GM21529 (cell line): ENCODE measurements around the gene ABHD6.
"Not testable (repeated sequence)": the region's sequence is repeated elsewhere in the genome, so short reads cannot be mapped to it uniquely, and the experiment has no call there.

Experiments used
- ATAC-seq: cut with Tn5 transposase; IDR thresholded peaks from one replicate; pipeline ENCODE4 v1.9.1; 2021; ENCODE audit not compliant: unreplicated experiment

ABHD6 gene

DNA sequence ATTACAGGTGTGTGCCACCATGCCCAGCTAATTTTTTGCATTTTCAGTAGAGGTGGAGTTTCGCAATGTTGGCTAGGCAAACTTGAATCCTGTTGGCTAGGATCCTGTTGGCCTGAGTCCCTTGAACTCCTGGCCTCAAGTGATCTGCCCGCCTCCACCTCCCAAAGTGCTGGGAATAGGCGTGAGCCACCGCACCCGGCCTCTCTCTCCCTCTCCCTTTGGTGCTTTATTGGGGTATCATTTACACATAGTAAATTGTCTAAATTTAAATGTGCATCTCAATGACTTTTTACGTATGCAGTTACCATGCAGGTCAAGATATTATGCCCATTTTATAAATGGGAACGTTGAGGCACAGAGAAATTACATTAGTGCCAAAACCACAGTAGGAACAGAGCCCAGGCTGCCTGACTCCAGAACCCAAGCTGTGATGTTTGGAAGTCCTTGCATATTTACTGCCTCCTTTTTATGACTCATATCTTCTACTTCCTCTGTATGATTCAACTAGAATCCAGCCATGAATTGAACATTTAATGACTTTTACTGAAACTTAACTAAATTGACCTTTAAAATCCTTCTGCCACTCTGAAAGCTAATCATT is 34.4 kb downstream of the ABHD6 start:
- ATAC-seq = no peak

DNA sequence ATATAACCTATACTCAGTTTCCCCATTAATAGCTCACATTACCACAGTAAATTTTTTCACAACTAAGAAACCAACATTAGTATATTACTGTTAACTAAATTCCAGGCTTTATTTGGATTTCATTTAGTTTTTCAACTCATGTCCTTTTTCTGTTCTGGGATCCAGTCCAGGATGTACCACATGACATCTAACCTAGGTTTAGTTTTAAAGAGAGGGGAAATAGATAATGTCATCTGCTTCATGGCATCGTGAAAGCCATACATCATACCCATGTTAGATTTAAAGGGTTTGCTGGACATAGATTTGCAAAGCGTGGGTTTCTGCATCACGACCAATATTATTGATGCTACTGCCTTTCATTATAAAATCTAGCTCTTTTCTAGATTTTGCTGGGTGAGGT is 35.3 kb downstream of the ABHD6 start:
- ATAC-seq = no peak

DNA sequence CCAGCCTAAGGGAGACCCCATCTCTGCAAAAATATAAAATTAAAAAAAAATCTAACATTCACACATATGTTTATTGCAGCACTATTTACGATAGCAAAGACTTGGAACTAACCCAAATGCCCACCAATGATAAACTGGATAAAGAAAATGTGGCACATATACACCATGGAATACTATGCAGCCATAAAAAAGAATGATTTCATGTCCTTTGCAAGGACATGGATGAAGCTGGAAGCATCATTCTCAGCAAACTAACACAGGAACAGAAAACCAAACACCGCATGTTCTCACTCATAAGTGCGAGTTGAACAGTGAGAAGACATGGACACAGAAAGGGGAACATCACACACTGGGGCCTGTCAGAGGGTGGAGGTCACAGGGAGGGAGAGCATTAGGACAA is 35.8 kb downstream of the ABHD6 start:
- not testable (repeated sequence) for ATAC-seq

DNA sequence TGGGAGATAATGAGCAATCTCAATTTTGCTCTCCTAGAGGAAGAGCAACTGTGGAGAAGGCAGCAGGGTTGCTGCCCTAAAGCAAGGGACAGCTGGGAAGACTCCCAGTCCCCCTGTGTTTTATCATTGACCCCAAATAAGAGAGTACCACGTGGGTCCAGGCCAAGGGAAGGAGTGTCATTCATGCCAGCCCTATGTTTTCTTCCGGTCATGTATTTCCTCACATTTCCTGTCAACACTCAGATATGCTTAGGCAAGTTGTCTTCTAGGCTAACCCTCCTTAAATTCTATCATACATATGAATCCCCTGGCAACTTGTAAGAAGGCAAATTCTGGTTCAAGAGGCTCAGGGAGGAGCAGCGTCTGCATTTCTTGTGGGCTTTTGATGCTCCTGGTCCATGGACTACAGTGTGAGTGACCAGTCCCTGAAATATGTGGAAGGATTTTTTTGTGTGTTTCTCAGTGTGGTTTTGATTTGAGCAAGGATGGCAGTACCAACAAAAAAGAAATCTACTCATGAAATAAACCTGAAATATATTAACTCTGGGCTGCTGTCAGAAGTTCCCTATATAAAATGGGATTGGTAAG is 36.5 kb downstream of the ABHD6 start:
- no peak for ATAC-seq

DNA sequence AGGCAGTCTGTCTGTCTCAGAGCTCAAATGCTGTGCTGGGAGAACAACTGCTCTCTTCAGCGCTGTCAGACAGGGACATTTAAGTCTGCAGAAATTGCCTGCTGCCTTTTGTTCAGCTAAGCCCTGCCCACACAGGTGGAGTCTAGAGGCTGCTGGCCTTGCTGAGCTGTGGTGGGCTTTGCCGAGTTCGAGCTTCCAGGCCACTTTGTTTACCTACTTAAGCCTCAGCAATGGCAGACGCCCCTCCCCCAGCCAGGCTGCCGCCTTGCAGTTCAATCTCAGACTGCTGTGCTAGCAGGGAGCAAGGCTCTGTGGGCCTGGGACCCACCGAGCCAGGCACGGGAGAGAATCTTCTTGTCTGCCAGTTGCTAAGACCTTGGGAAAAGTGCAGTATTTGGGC is 43.5 kb downstream of the ABHD6 start:
- no peak for ATAC-seq

DNA sequence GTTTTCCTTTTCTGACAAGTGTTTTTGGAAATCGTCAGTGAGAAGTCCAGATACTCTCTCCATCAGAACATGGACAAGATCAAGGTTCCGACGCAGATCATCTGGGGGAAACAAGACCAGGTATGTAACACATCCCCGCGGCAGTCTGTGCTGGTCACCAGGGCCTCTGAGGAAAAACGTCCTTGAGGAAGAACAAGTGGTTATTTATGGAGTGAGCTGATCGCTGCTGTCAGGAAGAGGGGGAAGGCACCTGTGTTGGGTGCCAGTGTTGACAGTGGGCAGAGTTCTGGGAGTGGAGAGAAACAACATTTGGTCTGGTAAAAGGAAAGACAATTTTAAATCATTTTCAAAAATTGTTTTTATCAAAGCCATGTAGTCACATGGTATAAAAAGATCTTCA is 47.7 kb downstream of the ABHD6 start:
- no peak for ATAC-seq

DNA sequence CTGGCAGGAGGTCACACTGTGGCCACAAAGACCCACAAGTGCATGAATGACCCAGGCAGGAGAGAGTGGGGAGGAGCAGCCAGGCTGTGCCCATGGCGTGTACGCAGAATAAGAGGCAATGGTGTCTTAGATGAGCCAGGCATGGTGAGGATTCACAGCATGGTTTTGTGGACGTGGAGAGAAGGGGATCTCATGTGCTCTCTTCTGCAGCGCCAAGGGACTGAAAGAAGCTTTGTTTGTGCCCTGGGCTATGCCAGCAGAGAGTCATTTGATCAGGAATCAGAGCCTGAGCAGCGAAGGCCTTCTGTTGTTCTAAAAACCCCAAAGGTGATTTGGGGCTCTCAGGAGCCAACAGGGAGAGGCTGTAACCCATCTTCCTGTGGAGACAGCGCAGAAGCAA is 49.8 kb downstream of the ABHD6 start:
- no peak for ATAC-seq

DNA sequence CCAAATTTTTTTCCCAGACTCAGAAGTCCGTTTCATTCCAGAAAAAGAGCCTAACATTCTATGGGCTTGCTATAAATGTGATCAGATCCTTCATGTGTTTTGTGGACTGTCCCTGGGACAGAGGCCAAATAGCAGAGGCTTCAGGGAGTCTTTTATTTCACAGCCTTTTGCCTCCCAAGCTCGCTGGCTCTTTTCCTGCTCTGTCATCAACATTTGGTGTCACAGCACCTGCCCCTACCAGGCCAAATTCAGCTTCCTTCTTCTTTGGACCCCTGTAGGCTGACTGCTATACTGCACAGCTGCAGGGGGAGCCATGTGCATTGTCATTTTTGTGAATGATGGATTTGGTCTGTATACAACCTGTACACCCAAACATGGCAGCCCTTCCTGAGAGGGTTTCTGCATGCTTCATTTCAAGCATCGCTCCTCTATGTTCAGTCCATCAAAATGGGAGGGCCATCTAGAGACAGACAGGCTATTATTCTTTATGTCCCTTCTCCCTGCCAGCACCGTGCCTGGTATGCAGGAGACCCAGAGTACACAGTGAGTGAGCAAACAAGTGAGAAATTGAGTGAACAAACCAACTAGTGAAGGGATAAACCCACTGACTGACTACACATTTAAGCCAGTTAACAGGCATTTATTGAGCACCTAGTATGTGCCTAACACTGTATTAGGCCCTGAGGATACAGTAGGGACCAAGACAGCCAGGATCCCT is 50.6 kb downstream of the ABHD6 start:
- no peak for ATAC-seq

DNA sequence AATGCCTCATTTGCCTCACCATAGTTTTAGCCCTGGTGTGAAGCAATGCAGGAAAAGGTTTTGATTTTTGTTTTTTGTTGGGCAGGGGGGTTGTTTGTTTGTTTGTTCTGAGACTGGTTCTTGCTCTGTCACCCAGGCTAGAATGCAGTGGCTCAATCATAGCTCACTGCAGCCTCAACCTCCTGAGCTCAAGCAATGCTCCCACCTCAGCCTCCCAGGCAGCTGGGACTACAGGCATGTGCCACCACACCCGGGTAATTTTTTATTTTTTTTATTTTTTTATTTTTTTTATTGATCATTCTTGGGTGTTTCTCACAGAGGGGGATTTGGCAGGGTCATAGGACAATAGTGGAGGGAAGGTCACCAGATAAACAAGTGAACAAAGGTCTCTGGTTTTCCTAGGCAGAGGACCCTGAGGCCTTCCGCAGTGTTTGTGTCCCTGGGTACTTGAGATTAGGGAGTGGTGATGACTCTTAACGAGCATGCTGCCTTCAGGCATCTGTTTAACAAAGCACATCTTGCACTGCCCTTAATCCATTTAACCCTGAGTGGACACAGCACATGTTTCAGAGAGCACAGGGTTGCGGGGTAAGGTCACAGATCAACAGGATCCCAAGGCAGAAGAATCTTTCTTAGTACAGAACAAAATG is 51.5 kb downstream of the ABHD6 start:
- not testable (repeated sequence) for ATAC-seq

DNA sequence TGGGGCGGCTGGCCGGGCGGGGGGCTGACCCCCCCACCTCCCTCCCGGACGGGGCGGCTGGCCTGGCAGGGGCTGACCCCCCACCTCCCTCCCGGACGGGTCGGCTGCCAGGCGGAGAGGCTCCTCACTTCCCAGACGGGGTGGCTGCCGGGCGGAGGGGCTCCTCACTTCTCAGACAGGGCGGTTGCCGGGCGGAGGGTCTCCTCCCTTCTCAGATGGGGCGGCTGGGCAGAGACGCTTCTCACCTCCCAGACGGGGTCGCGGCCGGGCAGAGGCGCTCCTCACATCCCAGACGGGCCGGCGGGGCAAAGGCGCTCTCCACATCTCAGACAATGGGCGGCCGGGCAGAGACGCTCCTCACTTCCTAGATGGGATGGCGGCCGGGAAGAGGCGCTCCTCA is 52.9 kb downstream of the ABHD6 start:
- not testable (repeated sequence) for ATAC-seq

DNA sequence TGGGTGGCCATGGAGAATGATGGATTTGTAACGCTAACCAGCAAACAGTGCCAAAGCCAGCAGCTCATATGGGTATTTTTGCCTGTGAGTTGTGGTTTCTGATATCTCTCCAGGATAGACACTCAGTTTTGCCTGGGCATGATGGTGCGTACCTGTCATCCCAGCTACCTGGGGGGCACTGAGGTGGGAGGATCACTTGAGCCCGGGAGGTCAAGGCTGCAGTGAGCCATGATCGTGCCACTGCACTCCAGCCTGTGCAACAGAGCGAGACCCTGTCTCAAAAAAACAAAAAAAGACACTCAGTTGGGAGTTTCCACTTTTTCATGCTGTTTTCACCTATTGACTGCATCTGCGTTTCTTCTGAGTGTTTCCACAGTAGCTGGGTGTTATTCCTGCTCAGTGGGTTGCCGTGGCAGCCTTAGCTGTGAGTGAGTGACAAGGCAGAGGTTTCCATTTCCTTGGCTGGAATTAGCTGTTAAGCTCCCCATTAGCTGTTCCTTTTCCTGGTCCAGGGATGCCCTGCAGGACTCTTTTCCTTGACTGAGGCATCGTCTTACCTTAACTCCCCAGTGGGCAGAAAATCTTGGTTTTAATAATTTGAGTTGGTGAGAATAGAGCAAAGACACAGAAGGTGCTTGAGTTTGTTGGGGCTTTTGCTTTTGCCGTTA is 54.2 kb downstream of the ABHD6 start:
- no peak for ATAC-seq

DNA sequence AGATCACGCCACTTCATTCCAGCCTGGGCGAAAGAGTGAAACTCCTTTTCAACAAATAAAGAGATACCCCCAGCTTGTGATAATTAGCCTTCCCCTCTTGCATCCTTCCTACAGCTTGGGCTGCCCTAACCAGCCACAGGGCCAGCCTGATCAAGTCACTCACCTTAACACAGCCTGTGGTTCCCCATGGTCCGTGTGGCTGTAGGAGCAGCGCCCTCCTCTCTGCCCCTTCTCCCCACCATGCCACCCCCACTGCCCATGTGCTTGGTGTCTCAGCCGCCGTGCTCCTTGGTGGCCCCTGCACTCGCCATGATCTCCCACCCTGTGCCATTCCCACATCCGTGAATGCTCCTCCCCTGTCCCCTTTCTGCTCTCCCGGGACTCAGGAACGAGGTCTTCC is 55.3 kb downstream of the ABHD6 start:
- no peak for ATAC-seq

DNA sequence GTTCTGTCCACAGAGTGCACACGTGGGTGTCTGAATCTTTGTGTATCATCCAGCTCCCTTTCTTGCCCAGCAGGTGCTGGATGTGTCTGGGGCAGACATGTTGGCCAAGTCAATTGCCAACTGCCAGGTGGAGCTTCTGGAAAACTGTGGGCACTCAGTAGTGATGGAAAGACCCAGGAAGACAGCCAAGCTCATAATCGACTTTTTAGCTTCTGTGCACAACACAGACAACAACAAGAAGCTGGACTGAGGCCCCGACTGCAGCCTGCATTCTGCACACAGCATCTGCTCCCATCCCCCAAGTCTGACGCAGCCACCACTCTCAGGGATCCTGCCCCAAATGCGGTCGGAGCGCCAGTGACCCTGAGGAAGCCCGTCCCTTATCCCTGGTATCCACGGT is 55.9 kb downstream of the ABHD6 start:
- ATAC-seq = no peak

DNA sequence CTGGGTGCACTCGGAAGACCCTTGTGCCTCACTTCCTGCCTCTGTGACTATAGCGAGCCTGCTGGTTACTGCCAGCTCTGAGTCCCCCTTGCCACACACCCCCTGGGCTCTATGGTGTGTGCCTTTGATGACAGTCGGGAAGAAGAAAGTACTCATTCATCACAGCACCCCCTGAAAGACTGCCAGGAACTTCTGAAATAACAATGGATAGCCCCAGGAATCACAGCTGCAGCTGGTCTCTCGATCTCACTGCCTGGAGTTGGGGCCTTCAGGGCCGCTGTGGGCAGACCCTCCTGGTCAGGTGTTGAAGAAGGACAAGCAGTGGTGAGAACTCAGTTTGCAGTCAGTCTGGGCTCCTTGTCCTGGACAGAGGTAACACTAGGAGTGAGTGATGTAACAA is 58.7 kb downstream of the ABHD6 start:
- ATAC-seq = no peak

DNA sequence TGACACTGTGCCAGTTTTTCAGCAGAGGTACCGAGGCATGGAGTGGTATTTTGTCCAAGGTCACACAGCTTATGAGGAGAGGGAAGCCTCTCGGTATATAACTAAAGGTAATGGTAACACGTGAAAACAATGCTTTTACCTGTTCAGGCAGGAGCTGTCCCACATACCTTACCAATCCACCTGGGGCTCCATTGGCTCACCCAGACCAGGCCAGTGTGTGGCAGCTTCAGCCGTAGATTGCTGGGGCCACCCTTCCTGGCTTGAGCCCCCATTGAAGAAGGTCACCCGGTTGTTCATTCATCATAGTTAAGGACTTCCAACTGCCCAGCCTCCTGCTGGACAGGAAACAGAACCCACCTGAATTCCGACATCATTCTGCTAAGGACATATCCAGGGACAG is 59.3 kb downstream of the ABHD6 start:
- ATAC-seq = no peak

DNA sequence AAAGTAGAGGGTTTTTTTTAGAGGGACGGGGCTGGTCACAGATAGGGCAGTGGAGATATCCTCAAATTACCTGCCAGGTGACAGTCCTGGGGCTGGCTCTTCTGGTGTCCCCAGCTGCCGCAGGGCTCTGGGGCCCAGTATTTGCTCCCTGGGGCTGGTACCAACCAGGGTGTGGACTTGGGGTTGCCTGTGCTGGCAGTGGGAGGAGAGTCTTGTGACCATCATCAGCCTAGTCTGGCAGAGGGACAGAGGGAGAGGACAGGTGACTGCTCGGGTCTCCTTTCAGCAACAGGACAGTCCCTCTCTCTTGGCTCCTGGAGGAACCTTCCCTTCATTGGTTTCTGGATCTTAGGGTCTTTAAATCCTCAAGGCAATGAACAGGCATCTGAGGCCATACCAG is 60.6 kb downstream of the ABHD6 start:
- ATAC-seq = no peak

DNA sequence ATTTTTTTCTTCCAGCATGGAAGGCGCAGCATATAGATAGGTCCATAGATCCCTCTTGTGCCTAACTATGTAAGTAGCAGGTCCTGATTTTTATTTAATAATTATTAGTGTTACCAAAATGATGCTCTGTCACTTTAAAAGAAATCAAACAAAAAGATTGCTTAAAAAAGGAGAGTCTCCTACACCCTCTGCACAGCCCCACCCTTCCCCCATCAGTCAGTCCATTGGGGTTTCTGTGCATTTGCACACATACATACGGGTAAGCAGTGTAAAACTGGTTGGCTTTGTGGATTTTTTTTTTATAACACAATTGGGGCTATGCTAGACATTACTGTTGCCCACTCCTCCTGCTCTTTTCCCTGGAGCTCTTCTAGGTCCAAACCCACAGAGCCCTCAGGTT is 61.5 kb downstream of the ABHD6 start:
- no peak for ATAC-seq

DNA sequence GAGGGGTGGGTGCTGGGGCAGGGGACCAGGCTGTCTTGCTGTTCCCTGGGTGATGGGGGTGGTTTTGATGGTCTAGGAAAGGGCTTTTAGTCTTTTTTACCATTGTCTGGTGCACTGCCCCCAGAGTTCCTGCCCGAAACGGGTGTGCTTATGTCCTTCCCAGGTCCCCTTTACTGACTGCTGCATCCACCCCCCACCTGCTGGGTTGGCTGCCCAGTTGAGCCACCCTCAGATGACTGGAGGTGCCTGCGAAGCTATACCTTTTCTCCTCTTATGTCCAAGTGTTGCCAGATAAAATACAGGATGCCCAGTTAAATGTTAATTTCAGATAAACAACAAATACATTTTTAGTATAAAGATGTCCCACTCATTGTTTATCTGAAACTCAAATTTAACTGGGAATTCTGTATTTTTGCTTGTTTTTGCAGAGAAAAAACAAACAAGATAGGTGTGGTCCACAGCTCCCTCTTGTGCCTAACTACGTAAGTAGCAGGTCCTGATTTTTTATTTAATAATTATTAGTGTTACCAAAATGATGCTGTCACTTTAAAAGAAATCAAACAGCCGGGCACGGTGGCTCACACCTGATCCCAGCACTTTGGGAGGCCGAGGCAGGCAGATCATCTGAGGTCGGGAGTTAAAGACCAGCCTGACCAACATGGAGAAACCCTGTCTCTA is 62.4 kb downstream of the ABHD6 start:
- no peak for ATAC-seq

DNA sequence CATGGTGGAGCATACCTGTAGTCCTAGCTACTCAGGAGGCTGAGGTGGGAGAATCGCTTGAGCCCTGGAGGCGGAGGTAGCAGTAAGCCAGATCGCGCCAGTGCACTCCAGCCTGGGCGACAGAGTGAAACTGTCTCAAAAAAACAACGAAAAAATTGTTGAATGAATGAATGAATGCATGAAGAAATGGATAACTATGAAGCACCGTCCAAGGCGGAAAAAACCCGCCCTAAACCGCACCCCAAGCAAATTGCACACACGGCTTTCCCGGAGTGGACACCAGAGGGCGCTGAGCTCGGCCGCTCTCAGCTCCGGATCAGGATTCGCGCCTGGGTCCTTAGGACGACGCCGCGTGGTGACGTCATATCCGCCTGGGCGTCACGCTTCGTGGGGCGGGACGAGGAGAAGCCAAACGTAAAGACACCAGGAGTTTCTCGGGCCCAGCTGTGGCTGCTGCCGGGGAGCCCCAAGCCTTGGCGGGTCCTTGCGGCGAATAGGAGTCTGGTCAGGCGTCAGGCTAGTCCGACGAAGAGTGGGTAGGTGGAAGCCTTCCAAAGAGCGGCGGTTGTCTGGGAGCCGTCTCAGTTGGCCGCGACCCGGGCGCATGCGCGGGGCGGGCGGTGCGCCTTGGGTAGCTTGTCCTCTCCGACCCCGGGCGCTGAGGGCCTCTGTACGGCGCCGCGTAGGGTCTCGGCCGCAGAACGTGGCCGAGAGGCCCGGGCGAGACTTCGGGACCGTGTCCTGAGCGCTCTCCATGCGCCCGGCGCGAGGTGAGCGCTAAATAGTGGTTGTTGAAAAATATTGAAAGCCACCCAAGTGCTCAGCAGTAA is 68.5 kb downstream of the ABHD6 start, which contains the start of the genes HTD2 and RPP14:
Gene HTD2, plus strand, starts transcription at position 639 of the 830 bp plus-strand sequence. CDS start 11,094 bp downstream, outside the sequence.
Gene RPP14, plus strand, starts transcription at position 364 of the 830 bp plus-strand sequence. CDS start 4,085 bp downstream, outside the sequence.
- peak; percentile 85 for ATAC-seq
